GM18502 (cell line): ENCODE results near the gene ESPN.
"Not testable (repeated sequence)": the region's sequence is repeated elsewhere in the genome, so short reads cannot be mapped to it uniquely, and the experiment has no call there.

Source experiments
- ATAC-seq: cut with Tn5 transposase; IDR thresholded peaks from one replicate; pipeline ENCODE4 v1.9.1; 2021; ENCODE audit warnings: mild to moderate bottlenecking; ENCODE audit not compliant: unreplicated experiment, poor library complexity

ESPN gene

DNA sequence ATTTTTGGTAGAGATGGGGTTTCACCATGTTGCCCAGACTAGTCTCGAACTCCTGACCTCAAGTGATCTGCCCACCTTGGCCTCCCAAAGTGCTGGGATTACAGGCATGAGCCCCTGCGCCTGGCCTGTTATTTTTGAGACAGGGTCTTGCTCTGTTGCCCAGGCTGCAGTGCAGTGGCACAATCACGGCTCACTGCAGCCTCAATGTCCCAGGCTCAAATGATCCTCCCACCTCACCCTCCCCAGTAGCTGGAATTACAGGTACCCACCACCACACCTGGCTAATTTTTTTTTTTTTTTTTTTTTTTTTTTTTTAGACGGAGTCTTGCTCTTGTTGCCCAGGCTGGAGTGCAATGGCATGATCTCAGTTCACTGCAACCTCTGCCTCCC is 69.3 kb downstream of the ESPN start:
- not testable (repeated sequence) for ATAC-seq

- ATAC-seq = no peak
These were observed 70.1 kb downstream of the ESPN start for GRCh38 chr1:6494627-6495026.

GRCh38 chr1:6495041-6495441 is 70.5 kb downstream of the ESPN start:
- ATAC-seq = no peak

GRCh38 chr1:6495540-6496364 is 71.2 kb downstream of the ESPN start:
- ATAC-seq = no peak

- no peak for ATAC-seq
These were observed 71.8 kb downstream of the ESPN start for GRCh38 chr1:6496365-6496721.

- no peak for ATAC-seq
These were observed 72.3 kb downstream of the ESPN start for GRCh38 chr1:6496890-6497214.

DNA sequence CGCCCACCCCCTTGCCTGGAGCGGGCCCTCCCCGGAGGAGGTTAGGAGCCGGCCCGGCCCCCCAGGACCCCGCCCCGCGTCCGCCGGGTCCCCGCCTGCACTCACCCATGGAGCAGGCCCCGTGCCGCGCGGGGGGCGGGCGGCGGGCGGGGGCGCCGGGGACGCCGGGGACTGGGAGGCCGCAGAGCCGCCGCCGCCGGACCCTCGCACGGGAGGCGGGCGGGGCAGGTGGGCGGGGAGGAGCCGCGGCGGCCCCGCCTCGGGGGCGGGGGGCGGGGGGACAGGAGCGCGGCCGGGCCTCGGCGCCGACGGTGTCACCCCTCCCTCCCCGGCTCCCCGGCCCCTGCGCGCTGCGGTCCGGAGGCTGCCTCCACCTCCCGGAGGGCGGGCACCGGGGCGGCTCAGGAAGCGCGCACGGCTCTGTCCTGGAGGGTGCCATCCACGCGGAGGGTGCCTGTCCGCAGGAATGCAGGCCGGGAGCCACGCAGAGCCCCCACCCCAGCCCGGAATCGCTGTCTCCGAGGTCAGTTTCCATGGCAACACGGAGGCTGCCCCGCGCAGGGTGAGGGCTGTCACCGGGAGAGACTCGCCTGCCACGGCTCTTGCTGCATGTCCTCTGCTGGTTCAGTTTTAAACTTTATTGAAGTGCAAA is 72.8 kb downstream of the ESPN start:
- no peak for ATAC-seq

- ATAC-seq = no peak
These were observed 73.4 kb downstream of the ESPN start for GRCh38 chr1:6497867-6498575.

DNA sequence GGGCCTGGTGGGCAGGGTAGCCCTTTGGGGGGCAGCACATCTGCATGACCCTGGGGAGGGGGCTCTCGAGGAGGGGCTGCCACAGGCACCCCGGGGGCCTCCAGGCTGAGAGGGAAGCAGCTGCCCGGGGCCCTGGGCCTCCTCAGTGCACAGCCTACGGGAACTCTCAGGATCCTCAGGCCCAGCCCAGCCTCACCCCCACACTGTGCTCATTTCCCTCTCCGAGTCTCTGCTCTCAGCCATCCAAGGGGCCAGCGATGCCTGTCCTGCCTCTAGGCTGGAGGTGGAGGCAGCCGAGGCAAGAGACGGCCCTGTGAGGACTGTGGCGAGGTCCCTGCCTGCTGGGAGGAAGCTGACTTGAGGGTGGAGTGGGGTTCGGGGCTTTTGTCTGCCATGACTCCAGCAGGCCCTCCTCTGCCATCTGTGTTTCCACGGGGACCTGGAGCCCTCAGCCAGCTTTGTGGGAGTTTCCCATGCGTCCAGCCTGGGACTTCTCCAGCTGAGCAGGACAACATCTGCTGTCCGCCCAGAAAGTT is 74.1 kb downstream of the ESPN start:
- no peak for ATAC-seq

- no peak for ATAC-seq
These were observed 74.7 kb downstream of the ESPN start for GRCh38 chr1:6499296-6499695.

DNA sequence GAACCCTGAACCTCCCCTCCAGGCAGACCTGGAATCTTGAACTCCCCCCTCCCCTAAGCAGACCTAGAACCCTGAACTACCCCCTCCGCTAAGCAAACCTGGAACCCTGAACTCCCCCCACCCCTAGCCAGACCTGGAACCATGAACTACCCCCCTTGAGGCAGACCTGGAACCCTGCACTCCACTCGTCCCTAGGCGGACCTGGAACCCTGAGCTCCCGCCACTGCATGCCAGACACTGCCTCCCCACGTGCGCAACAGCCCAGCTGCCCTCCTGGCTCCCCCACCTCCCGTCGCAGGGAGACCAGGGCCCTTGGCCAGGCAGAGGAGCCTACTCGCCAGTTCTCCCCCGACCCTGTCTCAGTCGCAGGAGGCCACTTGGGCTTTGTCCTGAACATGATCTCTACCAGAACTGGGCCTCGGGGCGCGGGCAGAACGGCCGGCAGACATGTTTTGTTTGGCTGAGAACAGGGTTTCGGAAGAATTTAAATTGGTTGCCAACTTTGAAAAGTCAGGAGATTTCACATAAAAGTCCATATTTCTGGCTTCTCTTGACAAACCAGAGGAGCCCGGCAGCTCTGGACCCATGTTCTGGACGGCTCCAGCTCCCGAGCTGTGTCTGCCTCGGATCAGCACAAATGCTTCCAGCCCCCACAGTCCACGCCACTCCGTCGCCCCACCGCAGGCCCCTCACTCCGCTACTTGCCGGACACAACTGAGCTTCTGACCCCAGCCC is 76.1 kb downstream of the ESPN start:
- no peak for ATAC-seq

GRCh38 chr1:6501279-6501813 is 76.8 kb downstream of the ESPN start:
- ATAC-seq = no peak

DNA sequence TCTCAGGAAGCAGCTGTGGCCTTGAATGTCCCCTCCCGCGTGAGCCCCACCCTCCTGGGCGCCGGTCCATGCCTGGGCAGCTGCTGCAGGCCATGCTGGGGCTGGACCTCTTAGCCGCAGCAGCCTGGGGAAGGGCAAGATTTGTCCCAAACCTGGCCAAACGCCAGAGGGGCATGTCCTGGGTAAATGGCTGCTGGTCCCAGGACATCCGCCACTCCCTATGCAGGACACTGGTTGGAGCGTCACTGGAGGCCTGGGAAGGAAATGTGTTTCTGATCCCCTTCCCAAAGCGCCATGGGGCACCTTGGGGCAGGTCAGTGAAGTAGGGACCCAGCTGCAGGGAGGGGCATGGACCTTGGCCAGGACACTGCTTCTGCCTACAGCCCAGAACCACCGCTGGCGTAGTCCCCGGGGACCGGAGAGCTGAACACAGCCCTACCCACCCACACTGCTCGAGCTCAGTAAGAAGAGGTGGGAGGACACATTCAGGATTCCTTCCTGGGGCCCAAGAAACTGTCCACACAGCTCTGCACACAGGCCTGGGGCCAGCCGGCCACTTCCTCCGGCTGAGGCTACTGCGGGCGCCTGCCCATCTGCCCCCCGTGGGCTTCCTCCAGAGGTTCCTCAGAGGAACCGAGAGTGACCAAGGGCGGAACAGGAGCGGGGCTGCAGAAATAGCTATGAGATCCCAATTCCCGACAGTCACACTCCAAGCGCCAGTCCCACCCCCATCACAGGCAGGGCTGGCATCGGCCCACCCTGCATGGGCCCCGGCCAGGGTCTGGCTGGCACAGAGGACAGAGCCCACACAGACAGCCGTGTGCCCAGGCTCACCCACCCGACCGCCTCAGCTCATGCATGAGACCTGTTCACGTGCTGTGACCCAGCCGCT is 77.7 kb downstream of the ESPN start:
- ATAC-seq = no peak

- ATAC-seq = no peak
These were observed 79.5 kb downstream of the ESPN start for GRCh38 chr1:6503884-6504602.

GRCh38 chr1:6504887-6505286 is 80.3 kb downstream of the ESPN start:
- ATAC-seq = no peak

DNA sequence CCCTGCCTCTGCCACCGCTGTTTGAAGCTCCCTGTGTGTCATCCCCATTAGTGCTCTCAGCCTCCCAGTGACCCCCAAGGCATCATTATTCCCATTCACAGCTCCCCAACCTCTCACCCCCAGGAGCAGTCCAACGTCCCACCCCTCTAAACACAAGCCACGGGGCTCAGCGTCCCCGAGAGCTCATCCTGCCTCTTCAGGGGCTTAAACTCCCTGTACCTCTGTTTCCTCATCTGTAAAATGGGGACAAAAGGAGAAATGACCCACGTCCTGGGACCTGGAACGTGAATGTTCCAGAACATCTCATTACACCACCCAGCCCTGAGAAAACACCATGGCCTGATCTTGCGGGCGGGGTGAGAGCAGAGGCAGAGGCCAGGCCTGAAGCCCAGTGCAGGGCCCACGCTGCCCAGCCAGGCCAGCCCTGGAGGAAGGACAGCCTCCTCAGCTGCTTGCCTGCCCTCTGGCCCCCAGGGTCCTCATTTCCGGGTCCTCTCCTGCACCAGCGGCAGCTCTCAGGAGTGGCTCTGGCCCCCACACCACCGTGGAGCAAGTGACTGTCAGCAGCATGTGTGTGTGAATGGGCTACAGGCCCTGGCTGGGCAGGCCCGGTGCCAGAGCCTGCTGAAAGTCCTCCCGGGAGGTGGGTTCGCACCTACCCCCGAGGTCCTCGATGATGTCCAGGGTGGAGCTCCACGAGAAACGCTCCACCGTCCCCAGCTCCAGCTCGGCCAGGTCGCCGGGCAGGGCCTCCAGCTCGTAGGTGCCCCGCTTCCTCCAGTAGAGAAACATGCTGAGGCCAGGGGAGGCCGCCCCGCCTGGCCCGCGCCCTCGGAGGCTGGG is 81.0 kb downstream of the ESPN start:
- no peak for ATAC-seq

GRCh38 chr1:6506210-6507036 is 81.8 kb downstream of the ESPN start:
- no peak for ATAC-seq
